Measurements from ENCODE around the gene CHCHD3.

Gene CHCHD3

GRCh38 chr7:132757783-132758182 lies 324.1 kb downstream of the CHCHD3 start:
- no peaks in the 10 kb centered on the region for H3K36me3 ChIP-seq (ENCODE audit: insufficient read depth)
- H3K27me3 ChIP-seq (ENCODE audit: insufficient read depth, low read depth): no peaks in the 10 kb centered on the region

GRCh38 chr7:132756484-132756990 lies 325.4 kb downstream of the CHCHD3 start:
- H3K4me1 ChIP-seq (ENCODE audit: low read depth, poor library complexity, severe bottlenecking): no peaks in the 10 kb centered on the region
- H3K4me2 ChIP-seq: no peak overlapping the region
- H3K27ac ChIP-seq: no peak overlapping the region
- no peak overlapping the region for H3K9ac ChIP-seq
- H4K20me1 ChIP-seq (ENCODE audit: insufficient read depth): no peaks in the 10 kb centered on the region
- TF ChIP-seq CTCF (conservative IDR thresholded peaks at IDR 0.05; ENCODE audit: low read depth, low read length): no peak
- no peaks in the 10 kb centered on the region for H3K79me2 ChIP-seq (ENCODE audit: insufficient read depth, low read depth)
- H3K36me3 ChIP-seq (ENCODE audit: insufficient read depth): no peaks in the 10 kb centered on the region
- H3K27me3 ChIP-seq (ENCODE audit: insufficient read depth, low read depth): no peaks in the 10 kb centered on the region
- H2AFZ ChIP-seq (ENCODE audit: low read depth): no peak overlapping the region
- H3K4me3 ChIP-seq (IDR thresholded peaks at IDR 0.05; ENCODE audit: insufficient read depth, low read depth, low read length): no peak overlapping the region

More at GRCh38 chr7:132757783-132758182, 324.1 kb downstream of the CHCHD3 start:
- Histone ChIP-seq H4K20me1 (ENCODE audit: insufficient read depth) (no peaks in the 10 kb centered on the region), H3K79me2 (ENCODE audit: insufficient read depth, low read depth) (no peaks in the 10 kb centered on the region), H3K4me3 (IDR thresholded peaks at IDR 0.05; ENCODE audit: insufficient read depth, low read depth, low read length) (no peak overlapping the region), H3K4me2 (no peak overlapping the region), H3K27ac (no peak overlapping the region), H3K9ac (no peak overlapping the region), H3K4me1 (ENCODE audit: low read depth, poor library complexity, severe bottlenecking) (no peaks in the 10 kb centered on the region), H2AFZ (ENCODE audit: low read depth) (no peak overlapping the region)
- no peak for TF ChIP-seq CTCF (conservative IDR thresholded peaks at IDR 0.05; ENCODE audit: low read depth, low read length)

- Histone ChIP-seq H3K79me2 (ENCODE audit: insufficient read depth, low read depth) (no peaks in the 10 kb centered on the region), H3K9ac (no peak overlapping the region), H3K36me3 (ENCODE audit: insufficient read depth) (no peaks in the 10 kb centered on the region), H3K27me3 (ENCODE audit: insufficient read depth, low read depth) (no peaks in the 10 kb centered on the region), H3K4me1 (ENCODE audit: low read depth, poor library complexity, severe bottlenecking) (no peaks in the 10 kb centered on the region), H3K4me2 (no peak overlapping the region), H2AFZ (ENCODE audit: low read depth) (no peak overlapping the region), H3K4me3 (IDR thresholded peaks at IDR 0.05; ENCODE audit: insufficient read depth, low read depth, low read length) (no peak overlapping the region), H3K27ac (no peak overlapping the region), H4K20me1 (ENCODE audit: insufficient read depth) (no peaks in the 10 kb centered on the region)
- no peak for TF ChIP-seq CTCF (conservative IDR thresholded peaks at IDR 0.05; ENCODE audit: low read depth, low read length)
Measured at GRCh38 chr7:132755538-132756483, 326.1 kb downstream of the CHCHD3 start.

GRCh38 chr7:132752431-132752830 lies 329.5 kb downstream of the CHCHD3 start:
- H3K36me3 ChIP-seq (ENCODE audit: insufficient read depth): no peaks in the 10 kb centered on the region
- no peak overlapping the region for H2AFZ ChIP-seq (ENCODE audit: low read depth)
- H3K79me2 ChIP-seq (ENCODE audit: insufficient read depth, low read depth): no peaks in the 10 kb centered on the region
- no peaks in the 10 kb centered on the region for H4K20me1 ChIP-seq (ENCODE audit: insufficient read depth)
- TF ChIP-seq CTCF (conservative IDR thresholded peaks at IDR 0.05; ENCODE audit: low read depth, low read length): no peak
- H3K4me3 ChIP-seq (IDR thresholded peaks at IDR 0.05; ENCODE audit: insufficient read depth, low read depth, low read length): no peak overlapping the region
- H3K4me1 ChIP-seq (ENCODE audit: low read depth, poor library complexity, severe bottlenecking): no peaks in the 10 kb centered on the region
- H3K9ac ChIP-seq: no peak overlapping the region
- no peak overlapping the region for H3K4me2 ChIP-seq
- H3K27ac ChIP-seq: no peak overlapping the region
- H3K27me3 ChIP-seq (ENCODE audit: insufficient read depth, low read depth): no peaks in the 10 kb centered on the region
